Tibial artery (tissue), 4 donors: ENCODE results near the gene PLXNA4.

Experiments used
- DNase-seq, 2 donors: peaks; one replicate each; pipeline ENCODE4 v3.0.0-alpha.2; 2019
- H3K27ac ChIP-seq, 2 donors: fragments of 200-600 bp; sonication (generic) in 1 of 2; 1 replicate in 1 of 2; 2 replicates in 1 of 2; pipeline ENCODE4 v1.5.1; 2018 to 2019; ENCODE audit warnings: mild to moderate bottlenecking in 1 of 2
- H3K27me3 ChIP-seq, 2 donors: fragments of 200-600 bp; sonication (generic) in 1 of 2; one replicate each; pipeline versions ENCODE4 v1.5.1 to v1.6.0; 2016 to 2019
- H3K36me3 ChIP-seq, 3 donors: fragments of 200-600 bp; sonication (generic) in 2 of 3; one replicate each; pipeline ENCODE4 v1.5.1; 2016 to 2019; ENCODE audit warnings: mild to moderate bottlenecking in 2 of 3
- H3K4me1 ChIP-seq, 4 donors: fragments of 200-600 bp; sonication (generic) in 2 of 4; 1 replicate in 3 of 4; 2 replicates in 1 of 4; pipeline ENCODE4 v1.5.1; 2016 to 2019
- H3K4me3 ChIP-seq, 2 donors: fragments of 200-600 bp; sonication (generic) in 1 of 2; 1 replicate in 1 of 2; 2 replicates in 1 of 2; pipeline ENCODE4 v1.5.1; 2018 to 2019; ENCODE audit warnings: mild to moderate bottlenecking in 2 of 2
- H3K9me3 ChIP-seq, 3 donors: fragments of 200-600 bp; sonication (generic) in 1 of 3; one replicate each; pipeline ENCODE4 v1.5.1; 2016 to 2019
- intact Hi-C: fragments of 100-400 bp; cut with DNase I; formaldehyde crosslinking; loops from one replicate; pipeline ENCODE4 v1.15.0; 2023; ENCODE audit warnings: low total_unique reads
- TF ChIP-seq, protein P1 (sequence below), 2 experiments: fragments of 200-600 bp in 1 of 2; fragments of 450-650 bp in 1 of 2; IDR thresholded peaks; one replicate each; pipeline ENCODE4 v1.5.1; 2017 to 2019; ENCODE audit warnings: antibody characterized with exemption in 2 of 2, mild to moderate bottlenecking in 1 of 2, moderate library complexity in 1 of 2

Gene PLXNA4

DNA sequence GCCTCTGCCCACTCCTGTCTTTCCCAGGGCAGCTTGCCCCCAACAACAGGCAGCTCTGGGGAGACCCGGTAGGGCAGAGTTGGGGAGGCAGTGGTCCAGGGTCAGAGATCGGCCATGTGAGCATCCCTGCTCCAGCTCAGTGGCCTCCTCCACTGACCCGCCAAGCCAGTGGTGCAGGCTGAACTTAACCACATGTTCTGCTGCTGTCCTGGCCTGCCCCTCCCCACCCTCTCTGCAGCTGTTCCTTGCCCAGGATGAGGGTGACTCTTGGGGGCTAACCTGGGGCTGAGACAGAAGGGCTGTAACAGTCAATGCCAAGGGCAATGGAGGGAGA lies 349.3 kb downstream of the PLXNA4 start:
- H3K4me3 ChIP-seq: no peak overlapping the region
- TF ChIP-seq, protein P1, sequence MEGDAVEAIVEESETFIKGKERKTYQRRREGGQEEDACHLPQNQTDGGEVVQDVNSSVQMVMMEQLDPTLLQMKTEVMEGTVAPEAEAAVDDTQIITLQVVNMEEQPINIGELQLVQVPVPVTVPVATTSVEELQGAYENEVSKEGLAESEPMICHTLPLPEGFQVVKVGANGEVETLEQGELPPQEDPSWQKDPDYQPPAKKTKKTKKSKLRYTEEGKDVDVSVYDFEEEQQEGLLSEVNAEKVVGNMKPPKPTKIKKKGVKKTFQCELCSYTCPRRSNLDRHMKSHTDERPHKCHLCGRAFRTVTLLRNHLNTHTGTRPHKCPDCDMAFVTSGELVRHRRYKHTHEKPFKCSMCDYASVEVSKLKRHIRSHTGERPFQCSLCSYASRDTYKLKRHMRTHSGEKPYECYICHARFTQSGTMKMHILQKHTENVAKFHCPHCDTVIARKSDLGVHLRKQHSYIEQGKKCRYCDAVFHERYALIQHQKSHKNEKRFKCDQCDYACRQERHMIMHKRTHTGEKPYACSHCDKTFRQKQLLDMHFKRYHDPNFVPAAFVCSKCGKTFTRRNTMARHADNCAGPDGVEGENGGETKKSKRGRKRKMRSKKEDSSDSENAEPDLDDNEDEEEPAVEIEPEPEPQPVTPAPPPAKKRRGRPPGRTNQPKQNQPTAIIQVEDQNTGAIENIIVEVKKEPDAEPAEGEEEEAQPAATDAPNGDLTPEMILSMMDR (IDR thresholded peaks at IDR 0.05): no peak
- no peak overlapping the region for H3K27ac ChIP-seq
- no peaks in the 10 kb centered on the region for H3K4me1 ChIP-seq
- no peaks in the 10 kb centered on the region for H3K36me3 ChIP-seq
- no peaks in the 10 kb centered on the region for H3K9me3 ChIP-seq
- no peaks in the 10 kb centered on the region for H3K27me3 ChIP-seq
- intact Hi-C loops: no loop called here
- no peak for DNase-seq

DNA sequence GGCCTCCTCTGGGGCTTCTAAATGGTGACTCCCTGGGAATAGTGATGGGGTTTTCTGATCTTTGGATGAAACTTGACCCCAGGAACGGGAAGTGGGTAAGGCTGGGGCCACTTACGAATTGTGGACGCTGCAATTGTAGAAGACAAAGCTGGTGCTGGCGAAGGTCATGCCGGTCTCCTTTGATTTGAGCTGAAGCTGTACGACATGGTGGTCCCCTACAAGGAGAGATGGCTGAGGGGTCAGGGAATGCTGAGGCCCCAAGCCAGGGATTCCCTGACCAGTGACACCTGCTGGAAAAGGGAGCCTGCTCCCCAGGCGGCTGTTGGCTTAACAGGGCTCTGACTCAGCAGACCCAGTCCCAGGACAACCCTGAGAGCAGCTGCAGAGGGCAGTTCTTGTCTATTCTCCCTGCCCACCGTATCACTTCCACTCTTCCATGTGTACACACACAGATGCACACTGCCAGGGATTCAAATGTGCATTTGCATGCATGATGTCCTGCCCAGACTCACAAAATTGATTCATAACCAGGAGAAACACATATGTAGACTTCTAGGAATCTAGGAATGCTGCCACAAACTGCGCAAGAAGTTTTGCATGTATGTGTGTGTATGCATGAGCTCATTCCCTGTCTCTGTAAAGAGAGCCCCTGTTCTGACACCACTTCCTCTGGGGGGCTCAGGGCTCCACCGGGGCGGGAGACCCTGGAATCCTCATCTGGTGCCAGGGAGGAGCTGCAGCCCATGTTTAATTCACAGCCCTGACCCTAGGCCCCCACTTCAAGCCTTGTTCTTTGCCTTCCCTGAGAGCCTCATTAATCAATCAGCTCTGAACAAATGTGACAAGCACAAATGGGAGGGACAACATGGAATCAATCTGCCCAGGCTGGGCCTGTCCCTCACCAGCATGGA lies 350.0 kb downstream of the PLXNA4 start:
- H3K27me3 ChIP-seq: no peaks in the 10 kb centered on the region
- no peak overlapping the region for H3K4me3 ChIP-seq
- H3K9me3 ChIP-seq: no peaks in the 10 kb centered on the region
- no peaks in the 10 kb centered on the region for H3K36me3 ChIP-seq
- intact Hi-C loops: no loop called here
- H3K27ac ChIP-seq: no peak overlapping the region
- TF ChIP-seq, protein P1 (IDR thresholded peaks at IDR 0.05): no peak
- DNase-seq: no peak
- no peaks in the 10 kb centered on the region for H3K4me1 ChIP-seq

DNA sequence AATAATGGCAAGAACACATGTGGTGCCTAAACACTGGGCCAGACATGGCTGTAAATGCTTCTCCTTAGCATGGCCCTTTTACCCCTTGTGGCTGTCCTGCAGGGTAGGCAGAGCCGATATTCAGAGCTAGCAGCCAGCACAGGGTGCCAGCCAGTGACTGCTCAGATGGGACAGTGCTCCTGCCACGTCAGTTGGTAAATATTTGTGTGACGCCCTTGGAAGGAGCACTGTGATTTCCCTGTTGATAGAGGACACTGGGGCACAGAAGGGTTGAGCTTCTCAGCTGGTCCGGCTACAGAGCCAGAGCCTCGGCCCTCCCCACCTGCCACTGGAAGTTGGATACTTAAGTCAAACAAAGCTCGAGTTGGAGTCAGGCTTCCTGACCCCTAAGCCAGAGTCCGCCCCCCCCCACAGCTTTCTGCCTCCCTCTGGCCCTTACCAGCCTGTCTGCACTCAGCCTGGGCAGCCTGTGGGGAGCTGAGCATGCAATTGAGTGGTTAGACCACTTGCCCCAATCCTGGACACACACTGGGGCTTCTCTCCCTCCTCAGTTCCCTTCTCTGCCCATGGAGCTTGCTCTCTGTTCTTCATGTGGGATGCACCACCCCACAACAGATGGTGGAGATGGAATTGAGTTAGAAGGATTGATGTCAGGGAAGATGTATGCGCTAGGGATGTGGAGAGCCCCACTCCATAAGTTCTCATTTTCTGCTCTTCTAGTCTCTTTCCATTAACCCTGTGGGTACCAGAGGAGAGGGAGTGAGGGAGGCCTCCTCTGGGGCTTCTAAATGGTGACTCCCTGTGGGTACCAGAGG lies 350.8 kb downstream of the PLXNA4 start:
- Histone ChIP-seq H3K36me3 (no peaks in the 10 kb centered on the region), H3K4me3 (no peak overlapping the region), H3K4me1 (no peaks in the 10 kb centered on the region), H3K27me3 (no peaks in the 10 kb centered on the region), H3K9me3 (no peaks in the 10 kb centered on the region), H3K27ac (no peak overlapping the region)
- DNase-seq: no peak
- TF ChIP-seq, protein P1 (IDR thresholded peaks at IDR 0.05): no peak
- intact Hi-C loops: no loop called here

DNA sequence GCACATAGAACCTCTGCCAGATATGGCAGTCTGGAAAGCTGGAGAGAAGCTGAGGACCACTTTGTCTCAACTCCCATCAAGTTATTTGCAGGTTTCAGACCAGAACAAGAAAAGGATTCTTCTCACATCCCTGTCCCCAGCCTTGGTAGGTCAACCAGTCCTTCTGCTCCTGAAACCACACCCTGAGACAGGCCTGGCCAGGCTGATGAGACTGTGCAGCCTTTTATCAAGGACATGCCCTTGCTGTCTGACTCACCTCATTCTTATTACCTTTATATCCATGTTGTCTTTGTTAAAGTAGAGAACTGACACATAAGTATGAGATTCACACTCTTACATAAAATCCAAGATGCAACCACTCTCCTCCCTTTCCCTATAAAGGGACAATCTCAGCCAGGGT lies 354.9 kb downstream of the PLXNA4 start:
- Histone ChIP-seq H3K27ac (no peak overlapping the region), H3K36me3 (no peaks in the 10 kb centered on the region)
- intact Hi-C loops: no loop called here

DNA sequence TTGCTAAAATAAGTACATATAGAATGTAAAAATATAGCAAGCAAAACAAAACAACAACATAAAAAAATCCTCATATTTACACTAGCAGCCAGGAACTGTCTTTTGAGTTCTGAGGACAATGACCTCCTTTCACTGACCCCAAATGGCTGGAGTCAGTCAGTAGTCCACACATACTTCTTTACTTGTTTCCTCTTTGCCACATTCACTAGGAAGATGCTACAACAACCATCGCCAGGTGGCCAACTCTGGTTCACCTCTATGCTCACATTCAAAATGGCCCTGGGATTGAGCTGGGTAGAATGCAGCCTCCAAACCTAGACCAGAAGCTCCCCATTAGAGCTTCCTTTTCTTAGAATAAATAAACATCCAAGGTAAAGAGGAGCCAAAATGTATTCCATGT lies 356.2 kb downstream of the PLXNA4 start:
- intact Hi-C loops: no loop called here

More for the DNA sequence above, 354.9 kb downstream of the PLXNA4 start:
- Histone ChIP-seq H3K27me3 (no peaks in the 10 kb centered on the region), H3K4me3 (no peak overlapping the region), H3K9me3 (no peaks in the 10 kb centered on the region), H3K4me1 (no peaks in the 10 kb centered on the region)
- DNase-seq: no peak
- TF ChIP-seq, protein P1 (IDR thresholded peaks at IDR 0.05): no peak

More for the DNA sequence above, 356.2 kb downstream of the PLXNA4 start:
- Histone ChIP-seq H3K9me3 (no peaks in the 10 kb centered on the region), H3K27ac (no peak overlapping the region), H3K27me3 (no peaks in the 10 kb centered on the region), H3K36me3 (no peaks in the 10 kb centered on the region), H3K4me1 (no peaks in the 10 kb centered on the region), H3K4me3 (no peak overlapping the region)
- TF ChIP-seq, protein P1 (IDR thresholded peaks at IDR 0.05): no peak
- no peak for DNase-seq
